GM23248 (cell line): ENCODE data around the gene PNPLA8. TPM values are rescaled to one million over a fixed set of nuclear protein-coding genes. Genes with fewer than 3 reads are reported as not detected.
"Not testable (repeated sequence)": the region's sequence is repeated elsewhere in the genome, so short reads cannot be mapped to it uniquely, and the experiment has no call there.

Source experiments
- DNase-seq: peaks from one replicate; pipeline ENCODE4 v3.0.0-alpha.2; 2015
- H2AFZ ChIP-seq: fragments of 200-600 bp; sonication (generic); 2 replicates; pipeline ENCODE4 v1.6.1; 2016; ENCODE audit warnings: antibody characterized with exemption
- H3F3A ChIP-seq: fragments of 200-600 bp; sonication (generic); 2 replicates; pipeline ENCODE4 v1.6.1; 2016; ENCODE audit warnings: mild to moderate bottlenecking, antibody characterized with exemption, mixed run types; ENCODE audit not compliant: insufficient read depth
- H3K27ac ChIP-seq: fragments of 200-600 bp; sonication (generic); 2 replicates; pipeline ENCODE4 v1.5.1; 2016; ENCODE audit warnings: mild to moderate bottlenecking
- H3K27me3 ChIP-seq: fragments of 200-600 bp; sonication (generic); replicated peaks from 2 replicates; pipeline ENCODE4 v1.6.1; 2016; ENCODE audit warnings: mild to moderate bottlenecking; ENCODE audit not compliant: insufficient read depth
- H3K36me3 ChIP-seq: fragments of 200-600 bp; sonication (generic); 2 replicates; pipeline ENCODE4 v1.6.1; 2016; ENCODE audit warnings: low read depth, mild to moderate bottlenecking
- H3K4me1 ChIP-seq: fragments of 200-600 bp; sonication (generic); 2 replicates; pipeline ENCODE4 v1.6.1; 2016; ENCODE audit warnings: mild to moderate bottlenecking; ENCODE audit not compliant: insufficient read depth
- H3K4me2 ChIP-seq: fragments of 200-600 bp; sonication (generic); one replicate; pipeline ENCODE4 v1.6.1; 2016; ENCODE audit warnings: mild to moderate bottlenecking; ENCODE audit not compliant: unreplicated experiment
- H3K4me3 ChIP-seq: fragments of 200-600 bp; sonication (generic); 2 replicates; pipeline ENCODE4 v1.5.1; 2016; ENCODE audit warnings: mild to moderate bottlenecking
- H3K79me2 ChIP-seq: fragments of 200-600 bp; sonication (generic); 2 replicates; pipeline ENCODE4 v1.6.1; 2016; ENCODE audit warnings: mild to moderate bottlenecking; ENCODE audit not compliant: insufficient read depth
- H3K9ac ChIP-seq: fragments of 200-600 bp; sonication (generic); 2 replicates; pipeline ENCODE4 v1.6.1; 2016; ENCODE audit warnings: mild to moderate bottlenecking
- H3K9me2 ChIP-seq: fragments of 200-600 bp; sonication (generic); 2 replicates; pipeline ENCODE4 v1.6.1; 2016; ENCODE audit warnings: mixed run types, mild to moderate bottlenecking, moderate library complexity; ENCODE audit not compliant: insufficient read depth
- H3K9me3 ChIP-seq: fragments of 200-600 bp; sonication (generic); one replicate; pipeline ENCODE4 v1.6.1; 2017; ENCODE audit warnings: low read depth
- H4K20me1 ChIP-seq: fragments of 200-600 bp; sonication (generic); 2 replicates; pipeline ENCODE4 v1.6.0; 2016; ENCODE audit not compliant: insufficient read depth
- EZH2 ChIP-seq: fragments of 200-600 bp; sonication (generic); IDR thresholded peaks from 2 replicates; pipeline ENCODE4 v1.6.1; 2018; ENCODE audit warnings: antibody characterized with exemption, mild to moderate bottlenecking; ENCODE audit not compliant: insufficient read depth, poor library complexity, severe bottlenecking
- EZH2phosphoT487 ChIP-seq: fragments of 200-600 bp; sonication (generic); IDR thresholded peaks from 2 replicates; pipeline ENCODE4 v1.6.1; 2018; ENCODE audit warnings: antibody characterized with exemption, moderate library complexity, mild to moderate bottlenecking, low read depth; ENCODE audit not compliant: insufficient read depth
- WGBS, 2 experiments: methylation state at CpG; one replicate each; pipeline ENCODE4 v1.1.6; 2015 to 2017; ENCODE audit warnings: low lambda C conversion rate in 2 of 2, low coverage in 1 of 2; ENCODE audit errors: missing lambda C conversion rate in 2 of 2; 5-methylcytosine and 5-hydroxymethylcytosine counted together
- in situ Hi-C: fragments of 300-500 bp; cut with MboI; formaldehyde crosslinking; loops from 2 replicates; pipeline ENCODE4 v1.15.0; 2020
- polyA plus RNA-seq: library from polyadenylated mRNA; unstranded; fragments of >200 nt; fragmentation: Nextera tagmentation; extraction: Ambion mirVana; gene quantifications from 2 replicates; pipeline ENCODE4 v1.2.1, GENCODE V29; 2016
- total RNA-seq: library from RNA; depleted of rRNA; stranded (reverse); fragments of >200 nt; shearing (Covaris generic); gene quantifications from 2 replicates; pipeline ENCODE4 v1.2.3, GENCODE V29; 2014

The PNPLA8 gene
- total and polyA plus RNA-seq, 2 experiments from 2014 or later = 29.1 to 33.4 TPM

DNA sequence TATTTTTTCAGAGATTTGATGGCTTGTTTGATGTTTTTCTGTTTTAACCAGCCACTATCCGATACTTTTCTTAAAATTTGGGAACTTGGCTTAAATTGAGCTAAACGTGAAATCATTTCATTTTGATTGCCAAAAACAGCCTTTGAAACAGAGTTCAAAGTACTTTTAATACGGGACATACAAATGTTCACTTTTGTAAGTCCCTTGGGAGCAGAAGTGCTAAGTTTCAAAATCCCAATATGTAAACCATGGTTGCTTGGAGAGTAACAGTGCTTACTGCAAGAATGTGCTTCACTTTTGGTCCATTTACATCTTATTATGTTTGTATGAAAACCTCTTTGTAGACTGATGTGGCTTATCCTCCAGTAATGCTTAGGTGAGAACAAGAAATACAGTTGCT lies 10.9 kb downstream of the PNPLA8 start:
- Histone ChIP-seq H3K27ac (no peak overlapping the region), H3K79me2 (peaks cover 61% of the 10 kb centered on the region), H4K20me1 (no peaks in the 10 kb centered on the region), H2AFZ (no peak overlapping the region), H3K9ac (no peak overlapping the region), H3K27me3 (no peaks in the 10 kb centered on the region), H3K4me3 (no peak overlapping the region), H3K36me3 (peaks cover 15% of the 10 kb centered on the region), H3K4me1 (no peaks in the 10 kb centered on the region), H3K4me2 (no peak overlapping the region), H3K9me2 (no peaks in the 10 kb centered on the region), H3F3A (no peaks in the 10 kb centered on the region), H3K9me3 (no peaks in the 10 kb centered on the region)
- TF ChIP-seq EZH2 (no peak), EZH2phosphoT487 (no peak)
- no peak for DNase-seq
- in situ Hi-C loops = no loop called here
- WGBS, 2 experiments = 33 to 44% methylated on average over 3 of the region's 3 CpGs

DNA sequence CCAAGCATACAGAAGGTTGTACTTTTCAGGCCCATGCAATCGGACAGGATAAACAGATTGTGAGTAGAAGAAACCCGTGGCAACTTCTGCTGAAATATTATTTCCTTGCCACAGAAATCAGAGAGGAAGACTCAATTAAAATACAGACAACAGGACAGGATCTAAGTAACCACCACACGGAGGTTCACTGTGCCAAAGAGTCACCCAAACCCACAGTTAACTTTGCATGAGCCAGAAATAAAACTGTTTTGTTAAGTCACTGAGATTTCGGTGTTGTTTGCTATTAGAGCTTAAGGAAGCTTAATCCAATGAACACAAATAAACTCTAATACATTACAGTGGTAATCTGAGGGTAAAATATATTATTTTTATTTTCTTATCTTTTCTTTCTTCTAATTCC lies 14.0 kb downstream of the PNPLA8 start:
- TF ChIP-seq EZH2phosphoT487 (no peak), EZH2 (no peak)
- WGBS, 2 experiments = 93 to 96% methylated on average over 4 of the region's 4 CpGs
- no peak for DNase-seq
- H3K27me3 ChIP-seq = no peaks in the 10 kb centered on the region
- peaks cover 15% of the 10 kb centered on the region for H3K36me3 ChIP-seq
- in situ Hi-C loops = no loop called here
- no peaks in the 10 kb centered on the region for H3K4me1 ChIP-seq
- no peaks in the 10 kb centered on the region for H3F3A ChIP-seq
- H3K9me3 ChIP-seq = no peaks in the 10 kb centered on the region
- no peak overlapping the region for H3K27ac ChIP-seq
- peaks cover 36% of the 10 kb centered on the region for H3K79me2 ChIP-seq
- H3K9me2 ChIP-seq = no peaks in the 10 kb centered on the region
- no peaks in the 10 kb centered on the region for H4K20me1 ChIP-seq
- H2AFZ ChIP-seq = no peak overlapping the region
- H3K4me2 ChIP-seq = no peak overlapping the region
- no peak overlapping the region for H3K4me3 ChIP-seq
- no peak overlapping the region for H3K9ac ChIP-seq

DNA sequence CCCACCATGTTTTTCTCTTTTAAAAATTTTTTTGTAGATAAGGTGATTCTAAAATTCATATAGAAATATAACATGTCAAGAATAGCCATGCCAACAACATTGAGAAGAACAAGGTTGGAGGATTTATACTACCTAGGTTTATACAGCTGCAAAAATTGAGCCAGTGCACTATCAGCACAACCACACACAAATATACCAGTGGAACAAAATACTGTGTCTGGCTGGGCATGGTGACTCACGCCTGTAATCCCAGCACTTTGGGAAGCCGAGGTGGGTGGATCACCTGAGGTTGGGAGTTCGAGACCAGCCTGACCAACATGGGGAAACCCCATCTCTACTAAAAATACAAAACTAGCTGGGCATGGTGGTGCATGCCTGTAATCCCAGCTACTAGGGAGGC lies 21.4 kb downstream of the PNPLA8 start:
- peaks cover 21% of the 10 kb centered on the region for H3K36me3 ChIP-seq
- H4K20me1 ChIP-seq, H3K9me2 ChIP-seq, H3K9ac ChIP-seq, H3K4me2 ChIP-seq, H3K27me3 ChIP-seq, in situ Hi-C loops, H3K27ac ChIP-seq, H3K9me3 ChIP-seq, H2AFZ ChIP-seq, H3K4me3 ChIP-seq, DNase-seq: not testable (repeated sequence)
- 95 to 99% methylated on average over 3 of the region's 3 CpGs for WGBS, 2 experiments
- peaks cover 29% of the 10 kb centered on the region for H3K79me2 ChIP-seq
- H3F3A ChIP-seq = peaks cover 16% of the 10 kb centered on the region; the same call in 1 of the 2 replicates
- peaks cover 10% of the 10 kb centered on the region; the same call in 1 of the 2 replicates for H3K4me1 ChIP-seq

DNA sequence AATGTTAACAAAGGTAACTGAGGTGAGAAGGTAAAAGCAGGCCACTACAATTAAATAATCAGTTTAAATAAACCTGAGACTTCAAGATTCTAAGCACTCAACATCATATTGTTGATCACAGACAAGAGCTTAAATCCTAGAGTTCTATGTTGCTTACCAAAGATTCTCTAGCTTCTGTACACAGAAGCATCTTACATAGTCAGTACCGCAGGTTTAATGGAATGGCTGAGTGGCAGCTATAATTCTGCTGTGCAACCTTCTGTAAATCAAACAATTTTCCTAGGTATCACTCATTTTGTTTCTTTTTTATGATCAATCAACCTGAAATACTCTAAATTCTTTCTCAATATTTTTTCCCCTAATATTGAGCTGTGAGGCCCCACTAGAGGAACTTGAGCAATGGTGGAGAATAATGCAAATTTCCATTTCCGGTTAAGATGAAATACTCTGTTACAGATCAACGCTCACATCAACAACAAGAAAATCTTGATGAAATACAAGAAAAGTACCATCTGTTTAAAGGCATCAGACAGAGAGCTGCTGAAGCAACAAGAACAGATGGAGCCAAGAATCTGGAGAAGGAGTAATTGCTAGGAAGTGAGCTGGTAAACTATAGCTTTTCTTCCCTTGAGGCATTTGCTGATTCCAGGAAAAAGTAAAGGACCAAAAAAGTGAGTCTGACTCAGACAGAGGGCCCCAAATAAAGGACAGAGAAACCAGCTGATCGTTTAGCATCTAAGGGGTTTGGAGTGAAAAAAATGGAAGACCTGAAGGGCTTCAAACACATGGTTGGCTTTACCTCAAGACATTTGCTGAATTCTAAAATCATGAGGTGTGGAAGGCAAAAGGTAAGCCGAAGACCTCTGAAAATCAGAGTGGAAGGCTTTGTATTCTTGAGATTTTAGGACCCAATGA lies 22.6 kb downstream of the PNPLA8 start:
- 57 to 59% methylated on average over 5 of the region's 5 CpGs for WGBS, 2 experiments
- peaks cover 29% of the 10 kb centered on the region for H3K79me2 ChIP-seq
- in situ Hi-C loops = no loop called here
- no peaks in the 10 kb centered on the region for H3K9me3 ChIP-seq
- no peaks in the 10 kb centered on the region for H3K27me3 ChIP-seq
- no peak overlapping the region for H3K4me2 ChIP-seq
- peaks cover 10% of the 10 kb centered on the region; the same call in 1 of the 2 replicates for H3K4me1 ChIP-seq
- no peak overlapping the region for H3K27ac ChIP-seq
- no peak overlapping the region for H2AFZ ChIP-seq
- peaks cover 16% of the 10 kb centered on the region; the same call in 1 of the 2 replicates for H3F3A ChIP-seq
- H3K9ac ChIP-seq = no peak overlapping the region
- TF ChIP-seq EZH2 (no peak), EZH2phosphoT487 (no peak)
- H3K4me3 ChIP-seq = no peak overlapping the region
- H3K36me3 ChIP-seq = peaks cover 21% of the 10 kb centered on the region
- no peaks in the 10 kb centered on the region for H3K9me2 ChIP-seq
- H4K20me1 ChIP-seq = no peaks in the 10 kb centered on the region
- peak; percentile 46 for DNase-seq
